ENCODE measurements around the gene SEC14L1. TPM values are rescaled to one million over a fixed set of nuclear protein-coding genes. Genes with fewer than 3 reads are reported as not detected.

SEC14L1 gene
- total RNA-seq, 4 donors from 2014 or later = 38.4 to 86.1 (median 40.1) TPM

- Histone ChIP-seq H3K27ac (peak overlapping the region in 1 of 4 donors; percentile 8), H3K27me3 (no peaks in the 10 kb centered on the region), H3K9me3 (peaks cover 0 to 26% (median 3%) of the 10 kb centered on the region in 3 donors), H3K4me3 (no peak overlapping the region), H3K36me3 (peaks cover 0 to 18% of the 10 kb centered on the region in 2 donors), H3K4me1 (peaks cover 0 to 36% (median 5%) of the 10 kb centered on the region in 3 donors)
- WGBS, 2 donors (ENCODE audit: low coverage in 1 of 2) = 82 to 100% methylated on average over 4 to 5 of the region's 5 CpGs
- TF ChIP-seq CTCF (IDR thresholded peaks at IDR 0.05) = no peak
- TF ChIP-seq EP300 (IDR thresholded peaks at IDR 0.05) = no peak
- TF ChIP-seq POLR2A (IDR thresholded peaks at IDR 0.05) = no peak
- no peak for TF ChIP-seq POLR2AphosphoS5 (IDR thresholded peaks at IDR 0.05)
- ATAC-seq = no peak
Observed at GRCh38 chr17:77178050-77178449, 37.3 kb downstream of the SEC14L1 start.

- H3K4me3 ChIP-seq = no peak overlapping the region
- 88 to 89% methylated on average over 3 to 7 of the region's 14 CpGs for WGBS, 2 donors (ENCODE audit: low coverage in 1 of 2)
- peaks cover 0 to 41% (median 8%) of the 10 kb centered on the region in 3 donors for H3K4me1 ChIP-seq
- H3K9me3 ChIP-seq = peaks cover 0 to 21% (median 3%) of the 10 kb centered on the region in 3 donors
- TF ChIP-seq CTCF (IDR thresholded peaks at IDR 0.05) (no peak), POLR2AphosphoS5 (IDR thresholded peaks at IDR 0.05) (no peak), EP300 (IDR thresholded peaks at IDR 0.05) (no peak), POLR2A (IDR thresholded peaks at IDR 0.05) (no peak)
- H3K27ac ChIP-seq = no peak overlapping the region
- peaks cover 0 to 18% of the 10 kb centered on the region in 2 donors for H3K36me3 ChIP-seq
- no peaks in the 10 kb centered on the region for H3K27me3 ChIP-seq
- ATAC-seq = no peak
Observed at GRCh38 chr17:77178563-77178962, 37.8 kb downstream of the SEC14L1 start.

GRCh38 chr17:77180503-77181357 is 40.0 kb downstream of the SEC14L1 start:
- Histone ChIP-seq H3K36me3 (no peaks in the 10 kb centered on the region), H3K27me3 (no peaks in the 10 kb centered on the region), H3K4me3 (no peak overlapping the region), H3K4me1 (peaks cover 0 to 60% (median 16%) of the 10 kb centered on the region in 3 donors), H3K27ac (peak overlapping the region in 1 of 4 donors; percentile 6), H3K9me3 (no peaks in the 10 kb centered on the region)
- no peak for ATAC-seq
- 74 to 86% methylated on average over 12 to 16 of the region's 16 CpGs for WGBS, 2 donors (ENCODE audit: low coverage in 1 of 2)
- no peak for TF ChIP-seq CTCF (IDR thresholded peaks at IDR 0.05)
- no peak for TF ChIP-seq EP300 (IDR thresholded peaks at IDR 0.05)
- no peak for TF ChIP-seq POLR2A (IDR thresholded peaks at IDR 0.05)
- TF ChIP-seq POLR2AphosphoS5 (IDR thresholded peaks at IDR 0.05) = no peak

GRCh38 chr17:77182205-77183172 is 41.7 kb downstream of the SEC14L1 start:
- H3K27ac ChIP-seq = peak overlapping the region in 2 of 4 donors; percentile 45 to 50
- WGBS, 2 donors (ENCODE audit: low coverage in 1 of 2) = 48 to 63% methylated on average over 9 to 14 of the region's 16 CpGs
- ATAC-seq = no peak
- no peaks in the 10 kb centered on the region for H3K36me3 ChIP-seq
- H3K27me3 ChIP-seq = no peaks in the 10 kb centered on the region
- H3K9me3 ChIP-seq = no peaks in the 10 kb centered on the region
- H3K4me3 ChIP-seq = no peak overlapping the region
- TF ChIP-seq EP300 (IDR thresholded peaks at IDR 0.05) = no peak
- TF ChIP-seq CTCF (IDR thresholded peaks at IDR 0.05) = no peak
- TF ChIP-seq POLR2A (IDR thresholded peaks at IDR 0.05) = no peak
- TF ChIP-seq POLR2AphosphoS5 (IDR thresholded peaks at IDR 0.05) = no peak
- H3K4me1 ChIP-seq = peaks cover 0 to 74% (median 20%) of the 10 kb centered on the region in 3 donors
